GM23338 (cell line): ENCODE results near the gene H1-8.

Experiments
- CREB1 ChIP-seq: fragments of 250-450 bp; sonication (Bioruptor Pico); IDR thresholded peaks from 2 replicates; pipeline ENCODE4 v1.5.0; 2020; ENCODE audit warnings: low read depth, mild to moderate bottlenecking, moderate library complexity
- CTCF ChIP-seq, 2 experiments: fragments of 200-600 bp in 1 of 2; sonication (generic) in 1 of 2; conservative IDR thresholded peaks; 2 replicates each; pipeline versions ENCODE4 v1.5.1 to v1.6.1; 2016 to 2017; ENCODE audit warnings: antibody characterized with exemption in 2 of 2, low read depth in 2 of 2, mild to moderate bottlenecking in 2 of 2, moderate library complexity in 1 of 2
- ETS1 ChIP-seq: IDR thresholded peaks from 2 replicates; pipeline ENCODE4 v1.6.1; 2016; ENCODE audit warnings: antibody characterized with exemption
- EZH2 ChIP-seq: fragments of 200-600 bp; sonication (generic); IDR thresholded peaks from one replicate; pipeline ENCODE4 v1.8.0; 2017; ENCODE audit warnings: antibody characterized with exemption, mild to moderate bottlenecking, low read depth; ENCODE audit not compliant: unreplicated experiment
- EZH2phosphoT487 ChIP-seq: fragments of 200-600 bp; sonication (generic); IDR thresholded peaks from one replicate; pipeline ENCODE4 v1.8.1; 2018; ENCODE audit warnings: antibody characterized with exemption; ENCODE audit not compliant: unreplicated experiment
- JUNB ChIP-seq: IDR thresholded peaks from one replicate; pipeline ENCODE4 v1.6.1; 2016; ENCODE audit warnings: antibody characterized with exemption; ENCODE audit not compliant: unreplicated experiment
- NANOG ChIP-seq: IDR thresholded peaks from 2 replicates; pipeline ENCODE4 v1.6.1; 2016; ENCODE audit warnings: antibody characterized with exemption, borderline replicate concordance
- POLR2AphosphoS5 ChIP-seq: IDR thresholded peaks from 2 replicates; pipeline ENCODE4 v1.6.1; 2016; ENCODE audit warnings: antibody characterized with exemption, low read depth
- REST ChIP-seq: IDR thresholded peaks from one replicate; pipeline ENCODE4 v1.6.1; 2018; ENCODE audit warnings: antibody characterized with exemption; ENCODE audit not compliant: unreplicated experiment
- STAT1 ChIP-seq: IDR thresholded peaks from one replicate; pipeline ENCODE4 v1.6.1; 2016; ENCODE audit warnings: antibody characterized with exemption; ENCODE audit not compliant: unreplicated experiment
- ZNF114 ChIP-seq: fragments of 250-450 bp; sonication (Bioruptor Pico); IDR thresholded peaks from 2 replicates; pipeline ENCODE4 v1.5.0; 2020; ENCODE audit warnings: mild to moderate bottlenecking, moderate library complexity

GRCh38 chr3:129555616-129556357, 12.8 kb downstream of the H1-8 start:
- TF ChIP-seq EZH2 = no peak
- no peak for TF ChIP-seq CTCF (conservative IDR thresholded peaks at IDR 0.05; ENCODE audit: low read depth in 2 of 2)
- TF ChIP-seq REST = no peak
- no peak for TF ChIP-seq EZH2phosphoT487
- no peak for TF ChIP-seq CREB1 (CRISPR knock-in tag)
- no peak for TF ChIP-seq POLR2AphosphoS5
- TF ChIP-seq ETS1 = no peak
- TF ChIP-seq NANOG = no peak
- no peak for TF ChIP-seq ZNF114 (CRISPR knock-in tag)
- TF ChIP-seq JUNB = no peak
- TF ChIP-seq STAT1 = no peak
